ENCODE data around the gene ARMS2. TPM values are rescaled to one million over a fixed set of nuclear protein-coding genes. Genes with fewer than 3 reads are reported as not detected.

Gene ARMS2
- total RNA-seq, 1 donor from 2014 or later: not detected

DNA sequence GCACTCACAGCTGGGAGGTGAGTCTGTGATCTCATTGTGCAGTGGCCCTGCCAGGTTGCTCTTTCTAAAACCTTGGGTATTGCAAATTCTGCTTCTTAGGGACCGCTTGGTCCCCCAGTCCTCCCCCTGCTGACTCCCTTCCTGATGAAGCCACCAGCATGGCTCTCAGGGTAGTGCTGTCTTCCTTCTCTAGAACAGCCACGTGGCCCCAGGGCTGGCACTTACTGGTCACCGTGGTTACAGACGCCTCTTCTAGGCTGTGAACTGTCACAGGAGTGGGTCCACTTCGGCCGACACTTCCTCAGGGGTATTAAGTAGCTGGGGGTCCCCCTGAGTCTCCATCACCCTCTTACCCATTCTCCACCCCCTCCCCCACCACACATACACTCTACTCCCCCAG is 4.2 kb downstream of the ARMS2 start:
- peaks cover 32% of the 10 kb centered on the region for H3K4me1 ChIP-seq
- H3K9me3 ChIP-seq: no peaks in the 10 kb centered on the region
- H3K36me3 ChIP-seq: no peaks in the 10 kb centered on the region
- peak in 1 of 2 donors; percentile 80 for DNase-seq (ENCODE audit: extremely low spot score in 2 of 2)
- TF ChIP-seq POLR2A (IDR thresholded peaks at IDR 0.05): no peak
- TF ChIP-seq POLR2AphosphoS5 (IDR thresholded peaks at IDR 0.05; ENCODE audit: insufficient read depth in 1 of 2, low read depth in 1 of 2): no peak
- no peak overlapping the region for H3K4me3 ChIP-seq
- intact Hi-C loops (cut with DNase I): no loop called here
- H3K27me3 ChIP-seq: no peaks in the 10 kb centered on the region
- H3K27ac ChIP-seq: no peak overlapping the region

DNA sequence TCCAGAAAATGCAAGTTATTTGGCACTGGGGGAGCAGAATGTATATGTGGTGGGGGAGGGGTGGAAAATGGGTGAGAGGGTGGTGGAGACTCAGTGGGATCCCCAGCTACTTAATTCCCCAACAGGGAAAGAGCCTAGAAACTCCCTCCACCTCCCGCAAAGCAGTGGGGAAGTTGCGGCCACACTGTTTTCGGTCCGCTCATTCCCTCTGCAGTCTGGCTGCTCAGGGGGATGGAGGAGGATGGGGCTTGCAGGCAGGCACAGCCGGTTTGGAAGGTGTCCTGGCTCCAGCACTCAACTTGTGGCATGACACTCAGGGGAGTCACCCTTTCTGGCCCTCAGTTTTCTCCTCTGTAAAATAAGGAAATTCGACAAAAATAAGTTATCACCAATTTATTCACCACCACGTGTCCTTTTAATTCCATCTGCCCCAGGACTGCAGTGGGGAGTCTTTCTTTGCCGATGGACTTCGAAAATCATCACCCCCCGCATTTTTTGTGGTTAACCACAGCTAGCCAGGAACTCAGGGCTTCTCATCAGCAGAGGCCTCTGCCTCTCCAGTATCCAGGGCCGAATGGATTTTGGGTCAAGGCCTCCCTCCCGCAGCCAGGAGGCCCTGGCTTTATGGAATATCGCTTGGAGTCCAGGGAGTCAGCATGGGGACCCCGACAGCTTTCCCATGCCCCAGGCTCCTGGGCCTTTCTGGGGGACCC is 5.3 kb downstream of the ARMS2 start:
- peak overlapping the region; percentile 93 for H3K27ac ChIP-seq

DNA sequence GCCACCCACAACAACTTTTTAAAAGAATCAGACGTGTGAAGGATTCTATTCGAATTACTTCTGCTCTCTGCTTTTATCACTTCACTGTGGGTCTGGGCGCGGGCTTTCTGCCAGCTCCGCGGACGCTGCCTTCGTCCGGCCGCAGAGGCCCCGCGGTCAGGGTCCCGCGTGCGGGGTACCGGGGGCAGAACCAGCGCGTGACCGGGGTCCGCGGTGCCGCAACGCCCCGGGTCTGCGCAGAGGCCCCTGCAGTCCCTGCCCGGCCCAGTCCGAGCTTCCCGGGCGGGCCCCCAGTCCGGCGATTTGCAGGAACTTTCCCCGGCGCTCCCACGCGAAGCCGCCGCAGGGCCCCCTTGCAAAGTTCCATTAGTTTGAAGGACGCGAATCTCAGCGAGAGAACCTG is 6.4 kb downstream of the ARMS2 start:
- Histone ChIP-seq H3K27me3 (no peaks in the 10 kb centered on the region), H3K27ac (peak overlapping the region; percentile 93)

More for the DNA sequence above, 5.3 kb downstream of the ARMS2 start:
- H3K4me1 ChIP-seq: peaks cover 42% of the 10 kb centered on the region
- no peaks in the 10 kb centered on the region for H3K36me3 ChIP-seq
- no peaks in the 10 kb centered on the region for H3K27me3 ChIP-seq
- no peak overlapping the region for H3K4me3 ChIP-seq
- TF ChIP-seq POLR2AphosphoS5 (IDR thresholded peaks at IDR 0.05; ENCODE audit: insufficient read depth in 1 of 2, low read depth in 1 of 2) (no peak), POLR2A (IDR thresholded peaks at IDR 0.05) (no peak)
- TF ChIP-seq, protein P1, sequence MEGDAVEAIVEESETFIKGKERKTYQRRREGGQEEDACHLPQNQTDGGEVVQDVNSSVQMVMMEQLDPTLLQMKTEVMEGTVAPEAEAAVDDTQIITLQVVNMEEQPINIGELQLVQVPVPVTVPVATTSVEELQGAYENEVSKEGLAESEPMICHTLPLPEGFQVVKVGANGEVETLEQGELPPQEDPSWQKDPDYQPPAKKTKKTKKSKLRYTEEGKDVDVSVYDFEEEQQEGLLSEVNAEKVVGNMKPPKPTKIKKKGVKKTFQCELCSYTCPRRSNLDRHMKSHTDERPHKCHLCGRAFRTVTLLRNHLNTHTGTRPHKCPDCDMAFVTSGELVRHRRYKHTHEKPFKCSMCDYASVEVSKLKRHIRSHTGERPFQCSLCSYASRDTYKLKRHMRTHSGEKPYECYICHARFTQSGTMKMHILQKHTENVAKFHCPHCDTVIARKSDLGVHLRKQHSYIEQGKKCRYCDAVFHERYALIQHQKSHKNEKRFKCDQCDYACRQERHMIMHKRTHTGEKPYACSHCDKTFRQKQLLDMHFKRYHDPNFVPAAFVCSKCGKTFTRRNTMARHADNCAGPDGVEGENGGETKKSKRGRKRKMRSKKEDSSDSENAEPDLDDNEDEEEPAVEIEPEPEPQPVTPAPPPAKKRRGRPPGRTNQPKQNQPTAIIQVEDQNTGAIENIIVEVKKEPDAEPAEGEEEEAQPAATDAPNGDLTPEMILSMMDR (IDR thresholded peaks at IDR 0.05): no peak
- no peak for DNase-seq (ENCODE audit: extremely low spot score in 2 of 2)
- intact Hi-C loops (cut with DNase I): loop anchor here (5.0 to 10.0 kb wide), 2 partner anchors 38 to 105 kb away; partner anchors contain the start of gene DMBT1
- H3K9me3 ChIP-seq: no peaks in the 10 kb centered on the region

DNA sequence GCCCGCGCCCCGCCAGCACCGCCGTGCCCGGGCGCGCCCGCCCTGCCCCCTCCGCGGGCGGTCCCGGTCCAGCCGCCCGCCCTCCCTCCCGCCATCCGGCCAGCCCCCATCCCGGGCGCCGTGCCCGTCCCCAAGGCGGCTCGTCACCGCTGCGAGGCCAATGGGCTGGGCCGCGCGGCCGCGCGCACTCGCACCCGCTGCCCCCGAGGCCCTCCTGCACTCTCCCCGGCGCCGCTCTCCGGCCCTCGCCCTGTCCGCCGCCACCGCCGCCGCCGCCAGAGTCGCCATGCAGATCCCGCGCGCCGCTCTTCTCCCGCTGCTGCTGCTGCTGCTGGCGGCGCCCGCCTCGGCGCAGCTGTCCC is 6.9 kb downstream of the ARMS2 start, which contains the start of gene HTRA1:
TSS of gene HTRA1 (plus strand) at position 187 of the 362 bp plus-strand sequence. CDS start at position 287, 100 bp downstream.
- Histone ChIP-seq H3K27me3 (no peaks in the 10 kb centered on the region), H3K36me3 (no peaks in the 10 kb centered on the region), H3K4me3 (peak within 1 kb of the TSS; percentile 75 to 94), H3K9me3 (no peaks in the 10 kb centered on the region), H3K4me1 (peaks cover 42% of the 10 kb centered on the region), H3K27ac (peak within 1 kb of the TSS; percentile 93)
- intact Hi-C loops (cut with DNase I): loop anchor here (5.0 to 10.0 kb wide), 2 partner anchors 36 to 103 kb away; partner anchors contain the start of gene DMBT1
- DNase-seq (ENCODE audit: extremely low spot score in 2 of 2): no peak
- peak in 1 of 2 donors; percentile 60 for TF ChIP-seq POLR2A (IDR thresholded peaks at IDR 0.05)
- TF ChIP-seq POLR2AphosphoS5 (IDR thresholded peaks at IDR 0.05; ENCODE audit: insufficient read depth in 1 of 2, low read depth in 1 of 2): no peak

More for the DNA sequence above, 6.4 kb downstream of the ARMS2 start:
- TF ChIP-seq, protein P1 (IDR thresholded peaks at IDR 0.05): no peak
- TF ChIP-seq POLR2AphosphoS5 (IDR thresholded peaks at IDR 0.05; ENCODE audit: insufficient read depth in 1 of 2, low read depth in 1 of 2): no peak
- TF ChIP-seq POLR2A (IDR thresholded peaks at IDR 0.05): no peak
- H3K36me3 ChIP-seq: no peaks in the 10 kb centered on the region
- no peak for DNase-seq (ENCODE audit: extremely low spot score in 2 of 2)
- peaks cover 42% of the 10 kb centered on the region for H3K4me1 ChIP-seq
- H3K9me3 ChIP-seq: no peaks in the 10 kb centered on the region
- peak overlapping the region; percentile 75 to 94 for H3K4me3 ChIP-seq
- intact Hi-C loops (cut with DNase I): loop anchor here (5.0 to 10.0 kb wide), 2 partner anchors 36 to 104 kb away; partner anchors contain the start of gene DMBT1

DNA sequence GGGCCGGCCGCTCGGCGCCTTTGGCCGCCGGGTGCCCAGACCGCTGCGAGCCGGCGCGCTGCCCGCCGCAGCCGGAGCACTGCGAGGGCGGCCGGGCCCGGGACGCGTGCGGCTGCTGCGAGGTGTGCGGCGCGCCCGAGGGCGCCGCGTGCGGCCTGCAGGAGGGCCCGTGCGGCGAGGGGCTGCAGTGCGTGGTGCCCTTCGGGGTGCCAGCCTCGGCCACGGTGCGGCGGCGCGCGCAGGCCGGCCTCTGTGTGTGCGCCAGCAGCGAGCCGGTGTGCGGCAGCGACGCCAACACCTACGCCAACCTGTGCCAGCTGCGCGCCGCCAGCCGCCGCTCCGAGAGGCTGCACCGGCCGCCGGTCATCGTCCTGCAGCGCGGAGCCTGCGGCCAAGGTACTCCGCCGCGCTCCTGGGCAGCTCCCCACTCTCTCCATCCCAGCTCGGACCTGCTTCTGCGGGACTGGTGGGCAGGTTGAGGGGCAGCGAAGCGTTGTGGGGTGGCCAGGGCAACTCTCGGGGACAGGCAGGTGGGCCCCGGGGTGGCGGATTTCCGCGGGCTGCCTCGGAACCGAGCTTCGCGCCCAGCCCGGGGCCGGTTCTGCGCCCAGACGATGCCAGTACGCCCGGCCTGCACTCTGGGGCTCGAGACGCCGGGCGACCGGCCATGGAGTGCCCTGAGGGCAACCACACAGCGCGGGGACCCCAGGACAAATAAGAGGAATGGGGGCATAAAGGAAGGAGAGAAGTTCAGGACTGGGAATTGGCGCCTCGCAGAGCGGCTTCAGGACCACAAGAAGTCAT is 7.5 kb downstream of the ARMS2 start:
- Histone ChIP-seq H3K36me3 (no peaks in the 10 kb centered on the region), H3K27ac (peak overlapping the region; percentile 93), H3K9me3 (no peaks in the 10 kb centered on the region), H3K27me3 (no peaks in the 10 kb centered on the region), H3K4me3 (peak overlapping the region; percentile 75 to 94), H3K4me1 (peaks cover 42% of the 10 kb centered on the region)
- intact Hi-C loops (cut with DNase I): loop anchor here (5.0 to 10.0 kb wide), 2 partner anchors 35 to 103 kb away; partner anchors contain the start of gene DMBT1
- TF ChIP-seq, protein P1 (IDR thresholded peaks at IDR 0.05): no peak
- TF ChIP-seq POLR2AphosphoS5 (IDR thresholded peaks at IDR 0.05; ENCODE audit: insufficient read depth in 1 of 2, low read depth in 1 of 2) (peak in 1 of 2 donors; percentile 26), POLR2A (IDR thresholded peaks at IDR 0.05) (no peak)
- no peak for DNase-seq (ENCODE audit: extremely low spot score in 2 of 2)

Measured in vagina (tissue), 2 donors.